K562 (cell line): ENCODE data around the gene SUFU. TPM values are rescaled to one million over a fixed set of nuclear protein-coding genes. Genes with fewer than 3 reads are reported as not detected.
A peak's percentile ranks its signal among the peaks of the same experiment; 100 is the strongest.

Experiments used
- ATAC-seq: fragments of 200-7000 bp; cut with Tn5 transposase; 3 replicates; pipeline ENCODE4 v1.9.1; 2020; ENCODE audit warnings: moderate library complexity
- BruUV-seq: library from RNA; stranded (reverse); fragments of 400-500 nt; replicated peaks from 2 replicates; lab custom pipeline; 2021; lab: Mats Ljungman, UMichigan
- CTCF ChIA-PET: fragments of 300-600 bp; formaldehyde crosslinking; extraction: SDS; loops from one replicate; lab custom pipeline; 2021; ENCODE audit warnings: low intra/inter-chr PET ratio; lab: Yijun Ruan, JAX
- POLR2A ChIA-PET: fragments of 300-600, 350-650 bp; sonication (Branson Sonifier 250); formaldehyde crosslinking; extraction: SDS; loops from one replicate; lab custom pipeline; 2021; ENCODE audit warnings: antibody characterized with exemption, inconsistent platforms; lab: Yijun Ruan, JAX
- DNase-seq, 4 experiments: peaks; one replicate each; pipeline versions ENCODE4 v3.0.0 to v3.0.0-alpha.2; 2011 to 2018; ENCODE audit warnings: low spot score in 3 of 4, mixed read lengths in 3 of 4; ENCODE audit errors: extremely low read depth in 1 of 4
- FAIRE-seq: peaks from 2 replicates; lab custom pipeline; 2011; peaks lifted over from hg19 to GRCh38; lab: Jason Lieb, UNC
- H2AFZ ChIP-seq: 2 replicates; pipeline ENCODE4 v1.6.0; 2011; ENCODE audit warnings: low read depth, low read length, control low read depth, inconsistent platforms
- H3K27ac ChIP-seq: fragments of 200-600 bp; 3 replicates; pipeline ENCODE4 v1.8.0; 2011; ENCODE audit warnings: low read depth, mild to moderate bottlenecking, control low read depth, inconsistent platforms, low read length, moderate library complexity, mixed read lengths; ENCODE audit errors: extremely low read depth
- H3K27me3 ChIP-seq, 2 experiments: fragments of 300-600 bp in 1 of 2; 2 replicates in 1 of 2; 3 replicates in 1 of 2; pipeline versions ENCODE4 v1.6.0 to v1.8.0; 2011; ENCODE audit warnings: inconsistent platforms in 2 of 2, low read length in 2 of 2, mild to moderate bottlenecking in 1 of 2, mixed read lengths in 1 of 2, moderate library complexity in 1 of 2; ENCODE audit not compliant: control insufficient read depth in 2 of 2, insufficient read depth in 2 of 2
- H3K36me3 ChIP-seq: fragments of 300-600 bp; 3 replicates; pipeline ENCODE4 v1.8.0; 2011; ENCODE audit warnings: mild to moderate bottlenecking, low read length, inconsistent platforms; ENCODE audit not compliant: control insufficient read depth, insufficient read depth
- H3K4me1 ChIP-seq, 2 experiments: fragments of 200-600 bp in 1 of 2; replicated peaks in 1 of 2; 2 replicates in 1 of 2; 3 replicates in 1 of 2; pipeline versions ENCODE4 v1.5.1 to v1.8.0; 2011; ENCODE audit warnings: inconsistent platforms in 2 of 2, low read length in 2 of 2, mild to moderate bottlenecking in 1 of 2, mixed read lengths in 1 of 2, moderate library complexity in 1 of 2; ENCODE audit not compliant: control insufficient read depth in 2 of 2, insufficient read depth in 2 of 2
- H3K4me2 ChIP-seq: 2 replicates; pipeline ENCODE4 v1.6.1; 2011; ENCODE audit warnings: low read length, control low read depth, inconsistent platforms, mixed read lengths; ENCODE audit not compliant: insufficient read depth
- H3K4me3 ChIP-seq: fragments of 200-600 bp; sonication (generic), shearing (Covaris generic); 2 replicates; pipeline ENCODE4 v1.5.1; 2016; ENCODE audit warnings: control low read depth, inconsistent platforms
- H3K79me2 ChIP-seq: fragments of 200-600 bp; 3 replicates; pipeline ENCODE4 v1.8.0; 2011; ENCODE audit warnings: low read length, inconsistent platforms; ENCODE audit not compliant: control insufficient read depth, insufficient read depth
- H3K9ac ChIP-seq, 2 experiments: 2 replicates each; pipeline versions ENCODE4 v1.6.0 to v1.6.1; 2011; ENCODE audit warnings: low read depth in 2 of 2, low read length in 2 of 2, control low read depth in 1 of 2, inconsistent platforms in 1 of 2, mild to moderate bottlenecking in 1 of 2, mixed read lengths in 1 of 2; ENCODE audit not compliant: insufficient read depth in 1 of 2
- H3K9me1 ChIP-seq: one replicate; pipeline ENCODE4 v1.6.0; 2011; ENCODE audit warnings: inconsistent platforms, mild to moderate bottlenecking, low read length, moderate library complexity; ENCODE audit not compliant: control insufficient read depth, insufficient read depth
- H3K9me3 ChIP-seq: replicated peaks from 2 replicates; pipeline ENCODE4 v1.5.1; 2011; ENCODE audit warnings: low read depth, low read length, inconsistent platforms; ENCODE audit not compliant: control insufficient read depth, insufficient read depth
- H4K20me1 ChIP-seq: replicated peaks from 2 replicates; pipeline ENCODE4 v1.6.1; 2011; ENCODE audit warnings: low read length, inconsistent platforms, mixed read lengths; ENCODE audit not compliant: control insufficient read depth, insufficient read depth
- BCOR ChIP-seq: fragments of 450-650 bp; IDR thresholded peaks from 2 replicates; pipeline ENCODE4 v1.6.1; 2016
- HDAC3 ChIP-seq: fragments of 450-650 bp; IDR thresholded peaks from 2 replicates; pipeline ENCODE4 v1.6.1; 2018; ENCODE audit warnings: borderline replicate concordance, mild to moderate bottlenecking, moderate library complexity; ENCODE audit not compliant: partially characterized antibody
- KLF1 ChIP-seq: fragments of 450-650 bp; IDR thresholded peaks from 2 replicates; pipeline ENCODE4 v1.6.1; 2016; ENCODE audit warnings: missing genetic modification characterization, missing compliant biosample characterization
- MTA2 ChIP-seq: fragments of 450-650 bp; IDR thresholded peaks from 2 replicates; pipeline ENCODE4 v1.6.1; 2016; ENCODE audit warnings: low read depth
- RBBP5 ChIP-seq: fragments of 200-600 bp; sonication (generic); IDR thresholded peaks from 2 replicates; pipeline ENCODE4 v1.6.1; 2012; ENCODE audit warnings: borderline replicate concordance, mild to moderate bottlenecking, low read length, control low read depth, inconsistent platforms; ENCODE audit not compliant: insufficient read depth, poor library complexity, severe bottlenecking
- RERE ChIP-seq: sonication (generic); formaldehyde crosslinking; IDR thresholded peaks from 2 replicates; pipeline ENCODE4 v1.8.0; 2023; ENCODE audit warnings: missing genetic modification reagents, mild to moderate bottlenecking, borderline replicate concordance
- SP1 ChIP-seq: sonication (generic); formaldehyde crosslinking; IDR thresholded peaks from 2 replicates; pipeline ENCODE4 v1.8.1; 2022; ENCODE audit warnings: mild to moderate bottlenecking, missing genetic modification reagents
- ZNF232 ChIP-seq: sonication (generic); formaldehyde crosslinking; IDR thresholded peaks from 2 replicates; pipeline ENCODE4 v1.8.0; 2022; ENCODE audit warnings: mild to moderate bottlenecking, missing genetic modification reagents
- ZNF830 ChIP-seq: fragments of 250-450 bp; sonication (Bioruptor Pico); IDR thresholded peaks from 2 replicates; pipeline ENCODE4 v1.5.0; 2021; ENCODE audit warnings: mild to moderate bottlenecking
- WGBS: fragments of 100-300 bp; shearing (Covaris generic); methylation state at CpG from one replicate; pipeline ENCODE4 v1.1.6; 2016; ENCODE audit warnings: low coverage, mixed read lengths; ENCODE audit not compliant: insufficient coverage; ENCODE audit errors: missing lambda C conversion rate; 5-methylcytosine and 5-hydroxymethylcytosine counted together
- in situ Hi-C: fragments of 300-500 bp; cut with MboI; formaldehyde crosslinking; loops from 4 replicates; pipeline ENCODE4 v1.15.0; 2018; ENCODE audit warnings: inconsistent platforms, mixed read lengths
- intact Hi-C: fragments of 100-400 bp; cut with micrococcal nuclease; formaldehyde crosslinking; loops from 2 replicates; pipeline ENCODE4 v1.14.2; 2022
- polyA plus RNA-seq, 8 experiments: library from polyadenylated mRNA; depleted of rRNA in 4 of 8; stranded (reverse) in 5 of 8; unstranded in 3 of 8; fragments of >200 nt; fragmentation: Nextera tagmentation in 2 of 8; fragmentation: Illumina TruSeq in 1 of 8; extraction: Ambion mirVana in 2 of 8; extraction: Trizol in 1 of 8; gene quantifications; 2 replicates each; pipeline versions ENCODE4 v1.2.1 to v1.2.3, GENCODE V29; 2011 to 2014; ENCODE audit warnings: inconsistent platforms in 1 of 8, missing spikeins in 1 of 8
- total RNA-seq, 7 experiments: library from RNA; depleted of rRNA in 6 of 7; stranded (reverse); fragments of >200 nt in 6 of 7; fragmentation: Illumina TruSeq in 2 of 7; extraction: Trizol in 2 of 7; gene quantifications; 2 replicates each; pipeline versions ENCODE4 v1.2.1 to v1.2.3, GENCODE V29; 2011 to 2021; ENCODE audit warnings: low replicate concordance in 1 of 7

Gene SUFU
- total and polyA plus RNA-seq, 9 of the 15 experiments (the other 6 are each of a cell fraction or from before 2014, with no cell fraction given) = 0.59 to 6.3 (median 0.82) TPM

DNA sequence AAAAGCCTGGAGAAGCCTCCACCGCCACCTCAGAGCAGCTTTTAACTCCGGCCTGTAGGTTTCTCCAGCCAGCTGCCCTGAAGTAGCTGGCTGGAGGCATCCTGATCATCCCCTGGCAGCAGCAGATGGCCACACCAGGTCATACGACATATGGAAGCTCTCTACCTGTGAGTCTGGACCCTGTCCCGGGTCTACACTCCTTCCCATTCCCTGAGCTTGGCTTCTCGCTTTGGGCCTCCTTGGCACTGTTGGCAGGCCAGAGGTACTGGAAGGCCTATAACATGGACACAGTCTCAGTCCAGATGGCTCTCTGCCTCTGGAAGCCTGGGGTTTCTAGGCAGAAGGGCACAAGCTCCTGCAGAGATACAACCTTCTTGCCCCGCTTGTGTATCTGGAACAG, 97.0 kb downstream of the SUFU start (continued):
- no peak for TF ChIP-seq RERE (CRISPR knock-in tag)
- TF ChIP-seq MTA2 = no peak

DNA sequence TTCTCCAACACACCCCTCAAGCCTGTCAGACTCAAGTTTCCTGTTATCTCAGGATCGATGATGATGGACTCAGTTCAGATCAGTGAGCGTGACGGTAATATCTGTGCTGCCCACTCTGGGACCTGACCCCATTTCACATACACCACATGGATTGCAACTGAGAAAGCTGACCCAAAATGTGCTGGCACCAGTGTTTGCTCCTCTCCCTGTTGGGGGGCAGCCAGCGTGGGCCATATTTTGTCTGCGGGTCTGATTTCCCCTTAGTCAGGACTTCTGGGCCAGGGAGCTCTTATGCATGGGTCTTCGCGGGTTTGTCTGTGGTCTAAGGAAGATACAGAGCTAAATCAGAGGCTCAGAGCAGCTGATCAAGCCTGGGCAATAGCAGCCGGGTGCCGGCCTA, 97.9 kb downstream of the SUFU start:
- ATAC-seq = no peak
- no TSS peak for BruUV-seq
- WGBS = 64% methylated on average over 7 of the region's 9 CpGs
- Histone ChIP-seq H3K27me3 (no peaks in the 10 kb centered on the region), H3K79me2 (no peaks in the 10 kb centered on the region), H3K36me3 (peaks cover 14% of the 10 kb centered on the region; the same call in 2 of the 3 replicates), H3K9me1 (no peaks in the 10 kb centered on the region), H3K4me1 (peaks cover 33 to 44% of the 10 kb centered on the region in 2 experiments)
- in situ Hi-C loops = loop anchor here (25.0 kb wide), 1 partner anchor 764 kb away; the partner anchor contains the start of gene KCNIP2
- DNase-seq = no peak
- TF ChIP-seq KLF1 = no peak
- no peak for TF ChIP-seq ZNF830 (CRISPR knock-in tag)
- TF ChIP-seq SP1 = no peak
- TF ChIP-seq RBBP5 = no peak
- TF ChIP-seq HDAC3 = no peak
- TF ChIP-seq ZNF232 (CRISPR knock-in tag) = no peak
- no peak for TF ChIP-seq BCOR
- TF ChIP-seq, all 486 proteins: peak for 0
- POLR2A ChIA-PET = interaction anchor here (0.9 kb wide), 1 partner anchor 10 kb away, joined by 6 read pairs; no protein-coding TSS in a partner anchor
- intact Hi-C loops = no loop called here
- peak overlapping the region; percentile 20; the same call in 1 of the 3 replicates for H3K27ac ChIP-seq
- no peak overlapping the region for H3K9ac ChIP-seq
- H4K20me1 ChIP-seq = no peaks in the 10 kb centered on the region
- H3K4me2 ChIP-seq = no peak overlapping the region
- no peak overlapping the region for H3K4me3 ChIP-seq
- FAIRE-seq = peak; percentile 61
- no peak overlapping the region for H2AFZ ChIP-seq
- H3K9me3 ChIP-seq = no peaks in the 10 kb centered on the region
- CTCF ChIA-PET = no interaction called here
